Smooth muscle cell (in vitro differentiated cells): ENCODE data around the gene CARMIL1. TPM values are rescaled to one million over a fixed set of nuclear protein-coding genes. Genes with fewer than 3 reads are reported as not detected.
A peak's percentile ranks its signal among the peaks of the same experiment; 100 is the strongest.

Experiments used
- DNase-seq: peaks from one replicate; lab custom pipeline; 2025; ENCODE audit not compliant: unreplicated experiment; lab: John Stamatoyannopoulos, UW
- H2AFZ ChIP-seq: fragments of 200-600 bp; sonication (generic); 2 replicates; pipeline ENCODE4 v1.6.0; 2016; ENCODE audit warnings: antibody characterized with exemption, low read depth, mild to moderate bottlenecking
- H3F3A ChIP-seq: fragments of 200-600 bp; sonication (generic); 2 replicates; pipeline ENCODE4 v1.6.0; 2017; ENCODE audit warnings: antibody characterized with exemption, low read depth
- H3K27ac ChIP-seq: fragments of 200-600 bp; sonication (generic); 2 replicates; pipeline ENCODE4 v1.5.1; 2016; ENCODE audit warnings: low read depth, mild to moderate bottlenecking
- H3K27me3 ChIP-seq: fragments of 200-600 bp; sonication (generic); 2 replicates; pipeline ENCODE4 v1.6.1; 2016; ENCODE audit warnings: low read depth, mild to moderate bottlenecking
- H3K36me3 ChIP-seq: fragments of 200-600 bp; sonication (generic); 2 replicates; pipeline ENCODE4 v1.5.1; 2016; ENCODE audit warnings: low read depth
- H3K4me1 ChIP-seq: fragments of 200-600 bp; sonication (generic); 2 replicates; pipeline ENCODE4 v1.5.1; 2016; ENCODE audit warnings: low read depth
- H3K4me2 ChIP-seq: fragments of 200-600 bp; sonication (generic); 2 replicates; pipeline ENCODE4 v1.6.0; 2016; ENCODE audit warnings: mild to moderate bottlenecking
- H3K4me3 ChIP-seq: fragments of 200-600 bp; sonication (generic); 2 replicates; pipeline ENCODE4 v1.5.1; 2016; ENCODE audit warnings: mild to moderate bottlenecking
- H3K79me2 ChIP-seq: fragments of 200-600 bp; sonication (generic); 2 replicates; pipeline ENCODE4 v1.6.0; 2016; ENCODE audit warnings: low read depth, mild to moderate bottlenecking
- H3K9ac ChIP-seq: fragments of 200-600 bp; sonication (generic); 2 replicates; pipeline ENCODE4 v1.6.0; 2016; ENCODE audit warnings: low read depth
- H3K9me3 ChIP-seq: fragments of 200-600 bp; sonication (generic); replicated peaks from 2 replicates; pipeline ENCODE4 v1.5.1; 2016; ENCODE audit warnings: low read depth
- H4K20me1 ChIP-seq: fragments of 200-600 bp; sonication (generic); 2 replicates; pipeline ENCODE4 v1.6.0; 2016; ENCODE audit warnings: low read depth
- WGBS: methylation state at CpG from one replicate; pipeline ENCODE4 v1.1.7; 2016; ENCODE audit warnings: low lambda C conversion rate; 5-methylcytosine and 5-hydroxymethylcytosine counted together
- polyA plus RNA-seq: library from polyadenylated mRNA; unstranded; fragments of >200 nt; fragmentation: Nextera tagmentation; extraction: Ambion mirVana; gene quantifications from 2 replicates; pipeline ENCODE4 v1.2.1, GENCODE V29; 2016
- total RNA-seq: library from RNA; depleted of rRNA; stranded (reverse); fragments of >200 nt; gene quantifications from 2 replicates; pipeline ENCODE4 v1.2.3, GENCODE V29; 2014
- TF ChIP-seq, protein P1 (sequence below): fragments of 200-600 bp; sonication (generic); IDR thresholded peaks from 2 replicates; pipeline ENCODE4 v1.5.1; 2017; ENCODE audit warnings: borderline replicate concordance, mild to moderate bottlenecking, antibody characterized with exemption; ENCODE audit not compliant: insufficient read depth, poor library complexity, severe bottlenecking

Gene CARMIL1
- total and polyA plus RNA-seq, 2 experiments from 2014 or later: 7.6 to 24.1 TPM

DNA sequence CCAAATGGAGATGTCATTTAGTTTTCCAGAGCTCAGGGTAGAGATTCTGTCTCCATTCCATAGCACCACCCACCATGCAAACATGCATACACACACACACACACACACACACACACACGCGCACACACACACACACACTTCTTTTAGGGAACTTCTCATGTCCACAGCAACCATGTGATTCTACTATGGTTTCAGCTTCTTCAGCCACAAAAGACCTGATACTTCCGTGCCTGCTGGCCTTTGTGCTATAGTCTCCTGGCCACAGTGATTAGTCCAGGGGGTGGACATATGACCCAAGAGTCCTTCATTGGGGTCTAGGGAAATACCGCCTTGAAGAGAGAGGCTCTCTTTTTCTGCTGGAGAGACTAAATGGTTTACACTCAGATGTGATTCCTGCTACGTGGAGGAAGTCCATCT is 53.5 kb downstream of the CARMIL1 start:
- no peaks in the 10 kb centered on the region for H3F3A ChIP-seq
- TF ChIP-seq, protein P1, sequence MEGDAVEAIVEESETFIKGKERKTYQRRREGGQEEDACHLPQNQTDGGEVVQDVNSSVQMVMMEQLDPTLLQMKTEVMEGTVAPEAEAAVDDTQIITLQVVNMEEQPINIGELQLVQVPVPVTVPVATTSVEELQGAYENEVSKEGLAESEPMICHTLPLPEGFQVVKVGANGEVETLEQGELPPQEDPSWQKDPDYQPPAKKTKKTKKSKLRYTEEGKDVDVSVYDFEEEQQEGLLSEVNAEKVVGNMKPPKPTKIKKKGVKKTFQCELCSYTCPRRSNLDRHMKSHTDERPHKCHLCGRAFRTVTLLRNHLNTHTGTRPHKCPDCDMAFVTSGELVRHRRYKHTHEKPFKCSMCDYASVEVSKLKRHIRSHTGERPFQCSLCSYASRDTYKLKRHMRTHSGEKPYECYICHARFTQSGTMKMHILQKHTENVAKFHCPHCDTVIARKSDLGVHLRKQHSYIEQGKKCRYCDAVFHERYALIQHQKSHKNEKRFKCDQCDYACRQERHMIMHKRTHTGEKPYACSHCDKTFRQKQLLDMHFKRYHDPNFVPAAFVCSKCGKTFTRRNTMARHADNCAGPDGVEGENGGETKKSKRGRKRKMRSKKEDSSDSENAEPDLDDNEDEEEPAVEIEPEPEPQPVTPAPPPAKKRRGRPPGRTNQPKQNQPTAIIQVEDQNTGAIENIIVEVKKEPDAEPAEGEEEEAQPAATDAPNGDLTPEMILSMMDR: no peak
- H3K4me2 ChIP-seq: no peak overlapping the region
- no peaks in the 10 kb centered on the region for H3K27me3 ChIP-seq
- peaks cover 47% of the 10 kb centered on the region for H3K79me2 ChIP-seq
- H3K4me3 ChIP-seq: no peak overlapping the region
- no peaks in the 10 kb centered on the region for H3K9me3 ChIP-seq
- H3K9ac ChIP-seq: no peak overlapping the region
- DNase-seq: no peak
- WGBS: 81% methylated on average over 5 of the region's 5 CpGs
- H3K27ac ChIP-seq: no peak overlapping the region
- H3K36me3 ChIP-seq: no peaks in the 10 kb centered on the region
- peaks cover 10% of the 10 kb centered on the region for H3K4me1 ChIP-seq
- H2AFZ ChIP-seq: no peak overlapping the region
- peaks cover 22% of the 10 kb centered on the region for H4K20me1 ChIP-seq

DNA sequence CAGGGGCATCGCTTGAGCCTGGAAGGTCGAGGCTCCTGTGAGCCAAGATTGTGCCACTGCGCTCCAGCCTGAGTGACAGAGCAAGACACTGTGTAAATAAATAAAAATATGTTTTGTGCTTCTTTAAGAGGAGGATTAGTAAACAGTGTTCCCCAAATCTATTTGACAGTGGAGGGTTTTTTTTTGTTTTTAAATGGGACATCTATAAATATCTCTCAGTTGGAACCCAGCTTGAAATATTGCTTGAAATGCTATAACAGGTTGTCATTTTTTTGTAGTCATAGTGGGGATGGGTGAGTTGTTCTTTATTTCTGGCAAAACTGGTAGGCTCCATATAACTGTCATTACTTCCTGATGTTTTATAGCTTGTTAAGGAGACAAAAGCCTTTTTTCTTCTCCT is 54.3 kb downstream of the CARMIL1 start:
- Histone ChIP-seq H3K4me3 (no peak overlapping the region), H3K9ac (no peak overlapping the region), H3K9me3 (no peaks in the 10 kb centered on the region), H3K27ac (no peak overlapping the region), H2AFZ (no peak overlapping the region), H3K4me1 (peaks cover 10% of the 10 kb centered on the region), H4K20me1 (peaks cover 22% of the 10 kb centered on the region), H3K27me3 (no peaks in the 10 kb centered on the region), H3F3A (no peaks in the 10 kb centered on the region), H3K36me3 (no peaks in the 10 kb centered on the region), H3K79me2 (peaks cover 43% of the 10 kb centered on the region), H3K4me2 (no peak overlapping the region)
- 99% methylated on average over 3 of the region's 3 CpGs for WGBS
- TF ChIP-seq, protein P1: no peak
- DNase-seq: no peak

DNA sequence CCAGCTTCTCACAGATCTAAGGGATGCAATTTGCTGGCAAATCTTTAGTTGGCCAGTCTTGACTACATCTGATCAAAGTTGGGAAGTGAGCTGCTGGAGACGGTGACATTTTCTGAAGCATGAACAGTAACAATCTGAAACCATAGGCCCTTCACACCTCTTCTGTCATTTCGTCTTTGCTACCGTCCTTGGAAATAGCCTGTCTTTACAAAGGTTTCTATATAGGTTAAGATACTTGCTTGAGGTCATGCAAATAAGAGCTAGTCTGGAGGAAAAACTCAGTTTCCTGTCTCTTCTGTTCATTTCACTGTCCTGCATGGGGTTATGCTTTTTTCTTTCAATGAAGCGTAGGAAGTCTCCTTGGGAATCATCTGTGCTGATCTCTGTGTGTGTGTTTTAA is 55.6 kb downstream of the CARMIL1 start:
- no peaks in the 10 kb centered on the region for H3F3A ChIP-seq
- DNase-seq: no peak
- no peaks in the 10 kb centered on the region for H3K36me3 ChIP-seq
- no peak overlapping the region for H3K27ac ChIP-seq
- no peak overlapping the region for H3K9ac ChIP-seq
- no peaks in the 10 kb centered on the region for H3K9me3 ChIP-seq
- 53% methylated on average over 4 of the region's 4 CpGs for WGBS
- H3K27me3 ChIP-seq: no peaks in the 10 kb centered on the region
- peaks cover 10% of the 10 kb centered on the region for H3K4me1 ChIP-seq
- peak overlapping the region; percentile 27 for H3K4me2 ChIP-seq
- peaks cover 32% of the 10 kb centered on the region for H3K79me2 ChIP-seq
- no peak overlapping the region for H2AFZ ChIP-seq
- no peak overlapping the region for H3K4me3 ChIP-seq
- TF ChIP-seq, protein P1: no peak
- H4K20me1 ChIP-seq: peaks cover 30% of the 10 kb centered on the region

DNA sequence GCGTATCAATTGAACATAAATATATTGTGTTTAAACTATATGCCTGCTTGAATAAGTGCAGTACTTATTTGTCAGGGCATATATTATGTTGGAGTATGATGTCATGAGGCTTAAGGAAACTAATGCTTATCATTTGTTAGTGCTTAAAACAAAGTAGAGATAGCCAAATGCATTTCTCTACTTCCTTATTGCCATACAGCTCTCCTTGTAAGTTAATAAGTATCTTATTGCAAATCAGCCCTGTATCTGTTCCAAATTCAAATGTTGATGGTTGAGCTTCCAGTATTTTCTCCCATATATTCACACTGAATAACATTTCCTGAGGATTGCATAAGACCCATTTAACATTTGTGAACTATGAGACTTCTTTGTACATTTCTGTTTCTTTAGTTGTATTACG is 57.8 kb downstream of the CARMIL1 start:
- Histone ChIP-seq H3K27me3 (no peaks in the 10 kb centered on the region), H3K27ac (no peak overlapping the region), H3K4me2 (no peak overlapping the region), H3K36me3 (no peaks in the 10 kb centered on the region), H3K9me3 (no peaks in the 10 kb centered on the region), H3K79me2 (peaks cover 25% of the 10 kb centered on the region), H3K4me3 (no peak overlapping the region), H3K9ac (no peak overlapping the region), H3K4me1 (peaks cover 10% of the 10 kb centered on the region), H3F3A (no peaks in the 10 kb centered on the region), H2AFZ (no peak overlapping the region), H4K20me1 (peaks cover 28% of the 10 kb centered on the region)
- DNase-seq: no peak
- TF ChIP-seq, protein P1: no peak
- WGBS: 87% methylated on average over 2 of the region's 2 CpGs
